SIG-M5 treated with dmso at 0.1 percent for 504 hours (cell line): ENCODE data around the gene MAP3K4.
A peak's percentile ranks its signal among the peaks of the same experiment; 100 is the strongest.
"Not testable (repeated sequence)": the region's sequence is repeated elsewhere in the genome, so short reads cannot be mapped to it uniquely, and the experiment has no call there.

ENCODE experiments used
- DNase-seq: peaks from one replicate; lab custom pipeline; 2025; ENCODE audit not compliant: unreplicated experiment; lab: John Stamatoyannopoulos, UW

The MAP3K4 gene

DNA sequence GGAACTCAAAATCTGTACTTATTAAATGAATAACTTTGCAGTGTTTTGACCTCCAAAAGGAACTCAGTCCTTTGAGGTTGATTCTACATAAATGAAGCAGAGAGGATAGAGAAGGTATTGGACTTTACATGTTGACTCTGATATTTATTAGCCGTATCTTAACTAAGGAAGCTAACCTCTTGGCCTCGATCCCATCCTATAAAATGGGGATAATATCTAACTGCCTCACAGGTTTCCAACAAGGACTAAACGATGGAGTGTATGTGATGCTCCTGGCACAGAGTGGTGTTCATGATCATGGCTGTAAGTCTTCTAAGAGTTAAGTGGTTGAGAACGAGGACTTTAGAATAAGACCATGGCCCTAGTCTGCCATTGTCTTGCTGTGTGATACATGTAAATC, 24.2 kb upstream of the MAP3K4 start:
- no peak for DNase-seq

DNA sequence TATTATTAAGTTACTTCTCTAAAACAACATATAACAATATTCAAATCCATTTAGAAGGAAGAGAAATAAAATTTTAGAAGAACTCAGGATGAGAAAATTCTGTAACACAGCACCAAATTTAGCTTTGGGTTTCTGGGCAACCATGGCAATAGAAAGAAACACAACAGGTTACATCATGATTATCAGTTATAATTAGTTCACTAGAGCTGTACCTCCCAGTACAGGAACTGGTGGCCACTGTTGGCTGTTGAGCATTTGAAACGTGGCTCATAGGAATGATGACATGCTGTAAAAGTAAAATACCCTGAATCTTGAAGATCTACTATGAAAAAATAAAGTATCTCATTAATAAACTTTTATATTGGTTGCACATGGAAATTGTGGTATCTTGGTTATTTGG, 23.7 kb upstream of the MAP3K4 start:
- DNase-seq: no peak

DNA sequence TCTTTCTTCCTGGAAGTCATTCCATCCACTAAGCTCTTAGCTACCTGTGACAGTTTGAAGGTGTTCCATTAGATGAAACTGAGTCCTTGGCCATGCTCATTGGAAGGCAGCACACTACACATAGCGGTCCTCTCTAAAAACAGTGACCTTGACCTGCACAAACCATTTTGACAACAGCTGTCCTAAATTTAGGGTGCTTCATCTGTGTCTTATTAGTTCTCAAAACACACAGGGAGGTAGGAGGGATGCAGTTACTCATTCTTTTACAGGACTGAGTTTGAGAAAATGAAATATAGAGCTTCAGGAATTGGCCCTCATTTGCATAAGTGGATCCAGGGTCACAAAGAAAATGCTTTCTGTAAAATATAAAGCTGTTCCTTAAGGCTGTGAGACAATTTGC, 20.4 kb upstream of the MAP3K4 start:
- DNase-seq: no peak

DNA sequence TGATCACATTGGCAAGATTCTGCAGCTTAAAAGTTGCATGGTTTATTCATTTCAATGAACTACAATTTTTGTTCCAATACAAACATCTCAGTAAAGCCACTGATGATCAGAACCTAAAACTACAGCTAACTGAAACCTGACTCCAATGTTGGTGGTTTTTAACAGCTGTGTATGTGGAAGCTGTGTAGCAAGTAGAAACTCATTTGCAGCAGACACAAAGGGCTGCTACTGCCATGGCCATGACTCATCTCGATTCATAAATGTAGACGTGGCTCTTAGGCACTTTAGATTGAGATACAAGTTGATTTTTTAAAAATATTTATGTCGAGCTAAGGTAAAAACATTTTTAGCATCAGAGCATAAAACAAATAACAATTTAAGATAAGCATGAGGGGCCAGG, 19.5 kb upstream of the MAP3K4 start:
- peak; percentile 2 for DNase-seq

DNA sequence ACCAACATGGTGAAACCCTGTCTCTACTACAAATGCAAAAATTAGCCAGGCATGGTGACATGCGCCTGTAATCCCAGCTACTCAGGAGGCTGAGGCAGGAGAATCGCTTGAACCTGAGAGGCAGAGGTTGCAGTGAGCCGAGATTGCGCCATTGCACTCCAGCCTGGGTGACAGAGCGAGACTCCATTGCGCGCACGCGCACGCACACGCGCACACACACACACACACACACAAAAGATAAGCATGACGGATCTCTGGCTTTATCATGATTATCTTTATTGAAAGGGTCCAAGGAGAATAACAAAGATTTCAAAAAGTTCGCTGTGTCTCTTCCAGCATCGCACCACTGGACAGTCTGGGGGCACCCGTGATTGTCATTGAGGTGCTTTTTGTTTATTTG, 19.0 kb upstream of the MAP3K4 start:
- DNase-seq: not testable (repeated sequence)

DNA sequence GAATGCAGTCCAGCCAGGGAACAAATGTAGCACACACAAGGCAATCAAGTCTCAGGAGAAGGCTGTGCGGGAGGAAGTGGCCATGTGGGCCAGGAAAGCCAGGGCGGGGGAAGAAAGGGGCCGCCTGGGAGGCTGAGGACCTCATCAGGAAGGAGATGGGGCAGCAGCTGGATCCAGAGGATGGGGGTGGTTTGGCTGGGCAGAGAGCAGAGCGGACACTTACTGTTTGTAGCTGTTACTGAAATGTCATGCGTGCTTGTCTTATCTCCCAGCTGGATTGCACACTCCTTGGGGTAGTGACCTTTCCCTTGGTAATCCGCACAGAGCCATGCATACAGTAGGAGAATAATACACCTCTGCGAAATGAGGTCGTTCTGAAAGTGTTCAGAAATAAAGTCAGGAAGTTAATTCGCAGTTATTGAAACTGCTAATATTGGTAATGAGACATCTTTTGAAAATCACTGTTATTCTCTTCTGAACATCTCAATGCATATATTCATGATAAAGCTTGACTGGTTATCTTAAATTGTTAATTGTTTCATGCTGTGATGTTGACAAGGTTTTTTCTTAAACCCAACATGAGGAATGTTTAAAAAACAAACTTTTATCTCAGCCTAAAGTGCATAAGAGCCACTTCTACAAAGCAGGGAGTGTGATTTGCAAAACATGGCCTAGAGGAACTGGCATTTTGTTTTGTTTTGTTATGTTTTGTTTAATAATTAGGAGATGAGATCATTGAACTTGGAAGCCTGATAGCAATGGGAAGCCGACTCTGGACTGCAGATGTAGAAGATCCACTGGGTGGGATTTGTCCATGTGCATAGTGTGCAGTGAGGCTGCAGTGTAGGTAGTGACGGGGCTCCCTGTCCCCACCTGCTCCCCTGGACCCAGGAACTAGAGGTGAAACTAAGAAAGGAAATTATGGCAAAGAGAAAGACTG, 18.0 kb upstream of the MAP3K4 start:
- no peak for DNase-seq

DNA sequence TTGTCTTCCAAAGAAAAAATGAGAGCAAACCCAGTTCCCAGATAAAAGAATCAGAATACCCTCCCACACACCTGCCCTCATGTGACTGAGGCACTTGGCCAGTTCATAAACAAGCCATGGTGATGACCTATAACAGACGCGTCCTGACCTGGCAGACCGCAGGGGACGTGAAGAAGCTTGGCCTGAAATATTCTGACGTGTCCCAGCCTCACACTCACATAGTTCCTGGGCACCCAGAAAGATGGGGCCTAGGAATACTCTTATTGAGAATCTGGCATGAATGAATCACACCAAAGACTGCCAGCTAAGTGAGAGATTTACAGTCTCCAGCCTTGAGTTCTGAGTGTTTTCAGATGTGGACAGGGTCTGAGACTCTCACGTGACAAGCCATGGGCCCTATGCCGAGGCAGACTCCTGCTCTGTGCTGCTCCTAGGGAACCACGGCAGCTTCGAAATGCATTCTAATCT, 17.2 kb upstream of the MAP3K4 start:
- DNase-seq: no peak

DNA sequence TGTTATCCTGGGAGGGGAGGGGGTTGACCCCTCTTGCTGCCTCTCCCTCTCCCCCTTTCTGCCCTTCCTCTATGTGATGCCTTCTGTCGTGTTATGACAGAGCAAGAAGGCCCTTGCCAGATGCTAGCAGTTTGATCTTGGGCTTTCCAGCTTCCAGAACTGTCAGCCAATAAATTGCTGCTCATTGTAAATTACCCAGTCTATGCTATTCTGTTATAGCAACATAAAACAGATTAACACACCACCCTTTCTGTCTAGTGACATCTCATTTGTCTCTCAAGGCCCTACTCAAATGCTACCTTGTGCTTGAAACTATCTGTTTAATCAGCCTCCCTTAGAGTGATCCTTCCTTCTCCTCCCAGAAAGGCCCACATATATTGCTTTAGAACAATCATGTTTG, 16.4 kb upstream of the MAP3K4 start:
- DNase-seq: no peak

DNA sequence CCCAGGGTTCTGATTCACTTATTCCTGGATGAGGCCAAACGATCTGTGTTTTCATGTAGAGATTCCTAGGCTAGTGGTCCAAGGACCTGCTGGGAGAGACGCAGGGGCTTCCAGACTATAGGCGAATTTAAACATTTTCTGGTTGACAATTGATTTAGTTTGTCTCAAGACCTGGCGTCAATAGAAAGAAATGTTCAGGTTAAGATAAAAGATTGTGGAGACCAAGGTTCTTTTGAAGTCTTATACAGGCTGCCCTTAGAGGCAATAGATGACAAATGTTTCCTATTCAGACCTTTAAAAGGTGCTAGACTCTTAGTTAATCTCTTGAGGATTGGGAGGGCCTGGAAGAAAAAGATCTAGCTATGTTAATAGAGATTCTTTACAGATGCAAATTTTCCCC, 15.6 kb upstream of the MAP3K4 start:
- DNase-seq: not testable (repeated sequence)

DNA sequence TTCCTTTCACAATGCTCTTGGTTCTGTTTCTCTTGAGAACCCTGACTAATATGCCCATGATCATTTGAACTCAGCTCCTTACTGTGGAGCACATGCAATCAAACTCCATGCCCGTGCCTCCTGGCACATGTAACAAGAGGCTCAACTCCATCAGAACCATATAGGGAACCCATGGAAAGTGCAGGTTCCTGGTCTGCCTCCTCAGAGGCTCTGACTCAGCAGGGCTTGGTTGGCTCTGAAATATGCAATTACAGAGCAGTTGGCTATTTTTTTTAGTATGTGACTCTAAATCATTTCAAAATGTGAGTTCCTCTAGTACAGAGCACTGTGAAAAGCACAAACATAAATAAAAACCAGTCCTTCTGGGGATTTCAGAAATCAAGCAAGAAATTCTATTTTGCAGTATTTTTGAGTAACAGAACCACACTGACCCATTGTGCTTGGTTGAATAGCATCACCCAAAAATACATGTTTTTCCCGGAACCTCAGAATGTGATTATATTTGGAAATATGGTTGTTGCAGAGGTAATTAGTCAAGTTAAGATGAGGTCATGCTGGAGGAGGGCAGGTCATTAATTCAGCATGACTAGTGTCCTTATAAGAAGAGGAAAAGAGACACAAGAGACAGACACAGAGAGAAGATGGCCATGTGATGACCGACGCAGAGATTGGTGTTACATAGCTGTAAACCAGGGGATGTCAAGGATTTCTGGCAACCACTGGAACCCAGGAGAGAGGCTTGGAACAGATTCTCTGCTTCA, 13.2 kb upstream of the MAP3K4 start:
- no peak for DNase-seq

DNA sequence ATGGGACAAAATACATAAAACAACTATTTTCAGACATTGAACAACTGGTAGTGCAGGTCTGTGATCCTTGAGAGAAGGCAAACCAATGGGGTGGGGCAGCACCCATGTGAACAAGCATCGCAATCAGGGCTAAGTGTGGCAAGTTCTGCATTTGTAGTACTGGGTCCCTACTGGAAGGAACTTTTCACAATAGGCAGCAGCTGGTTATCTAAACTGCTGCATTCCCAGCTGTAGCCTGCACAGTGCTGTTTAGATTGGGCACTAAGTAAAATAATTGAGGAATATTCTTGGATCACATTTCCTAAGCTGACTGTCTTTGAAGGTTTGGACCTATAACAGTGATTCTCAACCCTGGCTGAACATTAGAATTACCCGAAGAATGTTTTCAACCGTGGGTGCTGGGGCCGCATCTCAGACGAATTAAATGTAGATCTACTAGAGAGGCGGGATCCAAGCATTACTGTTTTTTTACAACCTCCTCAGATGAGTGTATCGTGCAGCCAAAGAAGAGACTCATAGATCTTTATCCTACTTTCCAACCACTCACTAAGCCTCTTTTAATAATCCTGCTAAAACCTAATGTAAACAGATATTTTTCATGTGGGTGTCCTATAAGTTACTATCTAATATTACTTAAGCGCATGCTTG, 12.4 kb upstream of the MAP3K4 start:
- DNase-seq: peak; percentile 30

DNA sequence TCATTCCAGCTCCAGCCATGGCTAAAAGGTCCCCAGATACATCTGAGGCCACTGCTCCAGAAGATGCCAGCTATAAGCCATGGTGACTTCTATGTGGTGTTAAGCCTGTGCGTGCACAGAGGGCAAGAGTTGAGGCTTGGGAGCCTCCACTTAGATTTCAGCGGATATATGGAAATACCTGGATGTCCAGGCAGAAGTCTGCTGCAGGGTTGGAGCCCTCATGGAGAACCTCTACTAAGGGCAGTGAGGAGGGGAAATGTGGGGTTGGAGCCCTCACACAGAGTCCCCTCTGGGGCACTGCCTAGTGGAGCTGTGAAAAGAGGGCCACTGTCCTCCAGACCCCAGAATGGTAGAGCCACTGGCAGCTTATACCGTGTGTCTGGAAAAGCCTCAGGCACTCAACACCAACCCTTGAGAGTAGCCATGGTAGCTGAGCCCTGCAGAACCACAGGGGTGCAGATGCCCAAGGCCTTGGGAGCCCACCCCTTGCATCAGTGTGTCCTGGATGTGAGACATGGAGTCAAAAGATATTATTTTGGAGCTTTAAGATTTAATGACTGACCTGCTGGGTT, 8.1 kb upstream of the MAP3K4 start:
- DNase-seq: not testable (repeated sequence)

DNA sequence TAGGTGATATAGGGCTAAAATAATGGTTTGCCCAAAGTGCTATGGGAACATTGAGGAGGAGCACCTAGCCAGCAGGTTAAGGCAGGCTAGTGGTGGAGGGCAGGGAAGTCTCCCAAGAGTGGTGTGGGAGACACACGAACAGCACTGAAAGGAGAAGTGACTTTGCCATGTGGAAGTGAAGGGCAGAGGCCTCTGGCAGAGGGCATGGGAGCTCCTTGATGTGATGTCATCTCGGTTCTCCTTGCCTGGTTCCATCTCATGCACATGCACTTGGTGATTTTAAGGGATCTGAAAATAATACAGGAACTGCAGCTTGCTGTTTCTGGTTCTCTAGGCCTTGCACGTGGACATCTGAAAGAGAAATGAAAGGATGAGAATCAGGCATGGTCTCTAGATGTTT, 4.7 kb upstream of the MAP3K4 start:
- DNase-seq: peak; percentile 43

DNA sequence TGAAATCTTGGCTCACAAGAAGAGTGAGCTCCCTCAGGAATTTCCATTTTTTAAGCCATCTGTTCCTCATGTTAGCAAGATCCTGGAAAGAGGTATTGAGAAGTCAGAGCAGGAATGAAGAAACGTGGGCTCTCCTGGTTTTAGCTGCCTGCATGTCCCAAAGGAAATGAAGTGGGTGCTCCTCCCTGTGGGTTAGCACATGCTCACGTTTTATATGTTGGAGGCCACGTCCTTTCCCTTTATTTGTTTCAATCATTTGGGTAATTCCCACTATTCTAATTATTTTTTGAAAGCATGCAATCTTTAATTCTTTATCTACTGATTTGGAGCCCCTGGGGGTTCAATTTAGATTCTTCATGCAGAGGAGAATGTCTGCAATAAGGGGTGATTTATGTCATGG, 4.3 kb upstream of the MAP3K4 start:
- no peak for DNase-seq

DNA sequence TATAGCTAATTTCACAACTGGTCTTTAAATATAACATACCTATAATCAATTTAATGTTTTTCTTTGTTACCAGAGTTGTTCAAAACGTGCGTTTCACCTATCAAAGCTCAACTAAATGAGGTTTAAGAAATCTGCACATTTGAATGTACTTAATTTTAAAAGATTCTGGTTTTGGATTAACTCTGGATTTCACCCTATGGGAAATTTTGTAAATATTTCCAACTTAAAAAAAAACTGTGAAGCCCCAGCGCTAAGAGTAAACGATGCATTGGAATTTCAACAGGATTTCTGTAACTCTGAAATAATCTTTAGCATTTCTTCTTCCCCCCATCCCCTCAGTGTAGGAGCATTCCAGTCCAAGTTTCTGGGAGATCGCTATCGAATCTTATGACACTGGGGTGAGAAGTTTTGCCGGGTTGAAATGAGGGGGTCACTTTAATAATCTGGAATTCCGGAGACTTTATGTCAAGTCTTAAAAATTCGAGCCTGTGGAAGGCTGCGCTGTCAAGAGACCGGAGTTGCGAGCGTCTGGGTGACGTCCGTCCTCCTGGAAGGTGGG, 643 bp upstream of the MAP3K4 start:
- DNase-seq: no peak

DNA sequence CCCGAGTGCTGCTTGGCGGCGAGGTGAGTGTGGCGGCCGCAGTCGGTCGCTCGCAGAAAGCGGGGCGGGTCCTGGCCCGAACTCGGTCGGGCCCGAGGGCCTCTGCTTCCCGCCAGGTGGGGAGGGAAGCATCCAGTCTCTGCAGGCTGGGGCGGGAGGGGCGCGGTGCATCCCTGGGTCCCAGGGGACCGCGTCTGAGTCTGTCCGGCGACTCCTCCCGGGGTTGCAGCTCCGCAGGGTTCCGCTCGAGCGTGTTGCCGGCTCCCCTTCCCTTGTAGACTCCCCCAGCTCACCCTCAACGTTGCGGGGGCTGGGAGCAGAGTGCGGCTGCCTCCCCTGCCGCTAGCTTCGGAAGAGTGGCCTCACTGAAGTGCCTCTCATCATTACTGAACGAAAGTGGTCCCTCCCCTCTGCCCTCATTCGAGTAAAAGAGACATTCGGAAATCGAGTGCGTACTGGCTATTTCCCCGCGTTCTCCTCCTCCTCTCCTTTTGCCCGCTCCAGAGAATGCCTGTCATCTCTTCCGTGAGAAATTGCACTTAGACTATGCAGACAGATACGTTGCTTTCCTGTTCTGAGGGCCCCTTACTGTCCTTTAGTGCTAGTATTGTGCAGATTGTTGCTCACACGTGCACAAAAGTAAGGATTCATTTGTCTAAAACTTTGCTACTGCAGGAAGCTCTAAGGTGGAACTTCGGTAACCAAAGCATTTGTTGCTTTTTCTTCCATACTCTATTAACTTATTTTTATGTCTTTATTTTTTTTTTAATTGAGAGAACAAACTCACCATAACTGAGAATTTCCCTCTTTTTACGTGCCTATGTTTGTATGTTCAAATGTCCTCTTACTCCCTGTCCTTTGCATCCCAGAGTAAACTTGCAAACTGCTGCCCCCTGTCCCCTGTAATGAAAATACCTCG, 751 bp downstream of the MAP3K4 start:
- peak; percentile 65 for DNase-seq

DNA sequence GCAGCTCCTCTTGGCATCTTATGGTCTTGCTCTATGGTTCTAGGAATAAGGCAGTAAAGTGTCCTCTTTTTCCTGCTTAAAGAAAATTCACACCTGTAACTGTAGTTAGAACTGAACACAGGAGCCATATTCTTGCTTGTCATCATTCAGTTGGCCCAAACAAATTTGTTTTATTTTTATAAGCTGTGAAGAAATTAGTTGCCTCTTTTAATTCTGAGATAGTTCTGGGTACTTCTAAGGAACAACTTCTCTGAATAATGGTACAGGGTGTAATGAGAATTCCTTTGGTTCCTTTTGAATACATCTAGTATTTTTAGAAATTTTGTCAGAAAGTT, 1.4 kb downstream of the MAP3K4 start:
- DNase-seq: no peak

DNA sequence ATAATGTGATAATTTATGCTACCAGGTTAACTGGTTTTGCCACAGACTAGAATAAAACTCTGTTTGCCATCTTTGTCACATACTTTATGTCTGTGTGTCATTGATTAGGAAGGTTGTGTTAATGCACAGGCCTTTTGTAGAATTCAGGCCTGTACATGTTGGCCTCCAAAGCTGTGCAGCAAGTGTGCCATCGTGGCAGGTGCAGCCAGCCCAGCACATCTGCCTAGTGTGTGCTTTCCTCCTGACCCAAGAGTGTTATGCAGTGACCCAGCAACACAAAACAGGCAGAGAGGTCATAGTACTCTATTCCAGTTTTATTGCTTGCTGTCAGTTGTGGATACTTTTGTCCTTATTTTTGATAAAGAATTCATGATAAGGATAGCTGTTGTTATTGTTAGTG, 3.7 kb downstream of the MAP3K4 start:
- no peak for DNase-seq

DNA sequence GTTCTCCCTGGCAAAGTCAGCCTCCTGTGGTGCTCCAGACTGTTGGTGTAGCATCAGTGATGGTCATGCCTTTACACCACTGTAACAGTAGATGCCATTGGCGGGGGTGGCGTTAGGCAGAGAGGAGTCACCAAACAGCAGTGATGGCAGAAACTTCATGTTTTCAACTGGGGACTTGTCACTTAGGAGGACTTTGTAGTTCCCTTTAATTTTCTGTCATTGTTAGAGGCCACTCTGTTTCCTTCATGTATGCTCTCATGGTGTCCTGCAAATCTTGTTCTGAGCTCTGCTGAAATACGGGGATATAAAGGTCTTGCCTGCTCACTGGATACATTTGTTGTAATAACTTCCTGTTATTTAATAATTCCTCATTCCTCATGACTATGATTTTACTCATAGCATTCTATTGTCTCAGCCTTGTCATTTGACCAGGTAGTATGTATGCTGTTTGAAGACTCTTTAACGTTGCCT, 4.6 kb downstream of the MAP3K4 start:
- no peak for DNase-seq

DNA sequence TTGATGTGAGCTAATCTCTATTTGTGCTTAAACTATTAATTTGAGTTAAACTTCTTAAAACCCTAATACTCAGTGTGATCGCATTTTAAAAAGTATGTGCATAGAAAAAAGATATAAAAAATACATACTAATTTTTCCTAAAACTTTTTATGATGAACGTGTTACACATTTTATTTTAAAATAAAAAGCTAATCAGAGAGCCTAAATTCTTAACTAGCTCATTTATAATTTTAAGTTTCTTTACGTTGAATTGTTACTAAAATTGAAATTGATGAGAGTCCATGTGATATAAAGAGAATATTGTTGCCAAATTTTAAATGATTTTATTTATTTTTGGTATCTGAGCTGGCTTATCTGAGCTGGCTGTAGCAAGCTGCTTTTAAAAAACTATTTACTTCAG, 6.6 kb downstream of the MAP3K4 start:
- no peak for DNase-seq
